ENCODE data around the gene KCNN1. TPM values are rescaled to one million over a fixed set of nuclear protein-coding genes. Genes with fewer than 3 reads are reported as not detected.

KCNN1 gene
- total and polyA plus RNA-seq, 2 of the 13 experiments (the other 11 are each of a cell fraction or from before 2014, with no cell fraction given), result 0.04 TPM; not detected in 1

GRCh38 chr19:17997969-17998826, 31.3 kb downstream of the KCNN1 start (continued):
- TF ChIP-seq, protein P1, sequence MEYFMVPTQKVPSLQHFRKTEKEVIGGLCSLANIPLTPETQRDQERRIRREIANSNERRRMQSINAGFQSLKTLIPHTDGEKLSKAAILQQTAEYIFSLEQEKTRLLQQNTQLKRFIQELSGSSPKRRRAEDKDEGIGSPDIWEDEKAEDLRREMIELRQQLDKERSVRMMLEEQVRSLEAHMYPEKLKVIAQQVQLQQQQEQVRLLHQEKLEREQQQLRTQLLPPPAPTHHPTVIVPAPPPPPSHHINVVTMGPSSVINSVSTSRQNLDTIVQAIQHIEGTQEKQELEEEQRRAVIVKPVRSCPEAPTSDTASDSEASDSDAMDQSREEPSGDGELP (IDR thresholded peaks at IDR 0.05; ENCODE audit: borderline replicate concordance, low read depth), result peak; percentile 9; the same call in 1 of the 2 replicates
- no peak for TF ChIP-seq SMAD1 (CRISPR knock-in tag; IDR thresholded peaks at IDR 0.05; ENCODE audit: borderline replicate concordance, low read depth)
- peak; percentile 43; the same call in 1 of the 2 replicates for TF ChIP-seq MAX (IDR thresholded peaks at IDR 0.05)
- TF ChIP-seq SKIL (CRISPR knock-in tag; IDR thresholded peaks at IDR 0.05; ENCODE audit: borderline replicate concordance), result no peak
- peak; percentile 28; the same call in 1 of the 2 replicates for TF ChIP-seq FOSL2 (CRISPR knock-in tag; IDR thresholded peaks at IDR 0.05)
- TF ChIP-seq ZNF234 (CRISPR knock-in tag; conservative IDR thresholded peaks at IDR 0.05), result no peak
- 0 out of 2 replicates have a peak, but pooled peaks have one; percentile 26 for TF ChIP-seq TBX2 (CRISPR knock-in tag; IDR thresholded peaks at IDR 0.05; ENCODE audit: borderline replicate concordance)
- no peak for TF ChIP-seq ZBTB40 (IDR thresholded peaks at IDR 0.05)
- no peak for TF ChIP-seq ZBTB40 (CRISPR knock-in tag; IDR thresholded peaks at IDR 0.05)
- no peak for TF ChIP-seq ZNF629 (CRISPR knock-in tag; conservative IDR thresholded peaks at IDR 0.05)
- no peak for TF ChIP-seq GFI1 (CRISPR knock-in tag; IDR thresholded peaks at IDR 0.05; ENCODE audit: borderline replicate concordance)
- TF ChIP-seq ZNF883 (CRISPR knock-in tag; IDR thresholded peaks at IDR 0.05; ENCODE audit: not compliant biosample characterization), result peak; percentile 36
- TF ChIP-seq STAG1 (CRISPR knock-in tag; IDR thresholded peaks at IDR 0.05), result peak; percentile 16; the same call in 1 of the 2 replicates
